Fibroblast of pulmonary artery (primary cell): ENCODE results near the gene UTRN.
A peak's percentile ranks its signal among the peaks of the same experiment; 100 is the strongest.

Experiments
- DNase-seq: peaks from one replicate; pipeline ENCODE4 v3.0.0-alpha.2; 2010; ENCODE audit warnings: low read depth
- H3K4me3 ChIP-seq: replicated peaks from 2 replicates; pipeline ENCODE4 v1.5.1; 2011; ENCODE audit warnings: low read depth, mild to moderate bottlenecking, control low read depth, low read length, moderate library complexity
- CTCF ChIP-seq: IDR thresholded peaks from 2 replicates; pipeline ENCODE4 v1.5.1; 2011; ENCODE audit warnings: mild to moderate bottlenecking, control low read depth, low read length, inconsistent platforms; ENCODE audit errors: missing control alignments

Gene UTRN

GRCh38 chr6:144315981-144316861, 31.1 kb downstream of the UTRN start:
- no peak overlapping the region for H3K4me3 ChIP-seq
- DNase-seq, result no peak
- TF ChIP-seq CTCF, result no peak

- TF ChIP-seq CTCF, result no peak
Observed at GRCh38 chr6:144316862-144317195, 31.7 kb downstream of the UTRN start.

GRCh38 chr6:144317736-144318135, 32.6 kb downstream of the UTRN start:
- DNase-seq, result peak; percentile 26
- no peak overlapping the region for H3K4me3 ChIP-seq
- no peak for TF ChIP-seq CTCF

More at GRCh38 chr6:144316862-144317195, 31.7 kb downstream of the UTRN start:
- no peak overlapping the region for H3K4me3 ChIP-seq
- DNase-seq, result no peak

GRCh38 chr6:144319211-144319610, 34.1 kb downstream of the UTRN start:
- TF ChIP-seq CTCF, result no peak
- H3K4me3 ChIP-seq, result no peak overlapping the region
- no peak for DNase-seq

- H3K4me3 ChIP-seq, result no peak overlapping the region
- TF ChIP-seq CTCF, result no peak
- DNase-seq, result no peak
Observed at GRCh38 chr6:144320741-144321140, 35.6 kb downstream of the UTRN start.

GRCh38 chr6:144321839-144322591, 36.9 kb downstream of the UTRN start:
- TF ChIP-seq CTCF, result no peak
- DNase-seq, result peak; percentile 27
- no peak overlapping the region for H3K4me3 ChIP-seq
